ENCODE measurements around the gene SHF.

- TF ChIP-seq POLR2AphosphoS5 (IDR thresholded peaks at IDR 0.05; ENCODE audit: low read depth, low read length) = no peak
- TF ChIP-seq POLR2A (IDR thresholded peaks at IDR 0.05; ENCODE audit: low read depth, low read length) = no peak
- TF ChIP-seq TAF1 (IDR thresholded peaks at IDR 0.05; ENCODE audit: borderline replicate concordance, low read depth, low read length) = no peak
Measured at GRCh38 chr15:45137703-45138102, 50.1 kb downstream of the SHF start.

Measured in GM12892 (cell line).